ENCODE measurements around the gene TRAF7. TPM values are rescaled to one million over a fixed set of nuclear protein-coding genes. Genes with fewer than 3 reads are reported as not detected.
A peak's percentile ranks its signal among the peaks of the same experiment; 100 is the strongest.
"Not testable (repeated sequence)": the region's sequence is repeated elsewhere in the genome, so short reads cannot be mapped to it uniquely, and the experiment has no call there.

Gene TRAF7
- total and polyA plus RNA-seq, 9 donors: 13.3 to 68.0 (median 45.5) TPM

GRCh38 chr16:2200313-2200712, 44.7 kb downstream of the TRAF7 start:
- Histone ChIP-seq H3K27ac (no peak overlapping the region), H3K9me3 (no peaks in the 10 kb centered on the region), H3K4me1 (ENCODE audit: insufficient read depth) (peaks cover 4% of the 10 kb centered on the region), H3K27me3 (peaks cover 2% of the 10 kb centered on the region), H3K36me3 (no peaks in the 10 kb centered on the region), H3K4me3 (no peak overlapping the region)
- TF ChIP-seq EP300 (IDR thresholded peaks at IDR 0.05) (no peak), POLR2A (IDR thresholded peaks at IDR 0.05) (no peak), CTCF (IDR thresholded peaks at IDR 0.05) (no peak)
- intact Hi-C loops (cut with DNase I): no loop called here
- WGBS, 3 donors: 84 to 90% (median 84%) methylated on average over 6 of the region's 6 CpGs
- DNase-seq: no peak

- H3K27ac ChIP-seq; H3K27me3 ChIP-seq; H3K4me3 ChIP-seq; intact Hi-C loops (cut with DNase I); H3K4me1 ChIP-seq (ENCODE audit: insufficient read depth); DNase-seq; H3K9me3 ChIP-seq; H3K36me3 ChIP-seq: not testable (repeated sequence)
- 90 to 95% (median 95%) methylated on average over 8 of the region's 8 CpGs for WGBS, 3 donors
Observed at GRCh38 chr16:2203119-2203688, 47.6 kb downstream of the TRAF7 start.

GRCh38 chr16:2204416-2205103, 49.0 kb downstream of the TRAF7 start:
- H3K9me3 ChIP-seq: no peaks in the 10 kb centered on the region
- 51 to 57% (median 53%) methylated on average over 13 of the region's 13 CpGs for WGBS, 3 donors
- H3K27me3 ChIP-seq: no peaks in the 10 kb centered on the region
- peak overlapping the region in 1 of 2 donors; percentile 99 for H3K27ac ChIP-seq
- intact Hi-C loops (cut with DNase I): no loop called here
- no peaks in the 10 kb centered on the region for H3K36me3 ChIP-seq
- TF ChIP-seq CTCF (IDR thresholded peaks at IDR 0.05) (no peak), EP300 (IDR thresholded peaks at IDR 0.05) (no peak), POLR2A (IDR thresholded peaks at IDR 0.05) (no peak)
- no peak for DNase-seq
- peak overlapping the region; percentile 93 for H3K4me3 ChIP-seq
- H3K4me1 ChIP-seq (ENCODE audit: insufficient read depth): peaks cover 8% of the 10 kb centered on the region

DNA sequence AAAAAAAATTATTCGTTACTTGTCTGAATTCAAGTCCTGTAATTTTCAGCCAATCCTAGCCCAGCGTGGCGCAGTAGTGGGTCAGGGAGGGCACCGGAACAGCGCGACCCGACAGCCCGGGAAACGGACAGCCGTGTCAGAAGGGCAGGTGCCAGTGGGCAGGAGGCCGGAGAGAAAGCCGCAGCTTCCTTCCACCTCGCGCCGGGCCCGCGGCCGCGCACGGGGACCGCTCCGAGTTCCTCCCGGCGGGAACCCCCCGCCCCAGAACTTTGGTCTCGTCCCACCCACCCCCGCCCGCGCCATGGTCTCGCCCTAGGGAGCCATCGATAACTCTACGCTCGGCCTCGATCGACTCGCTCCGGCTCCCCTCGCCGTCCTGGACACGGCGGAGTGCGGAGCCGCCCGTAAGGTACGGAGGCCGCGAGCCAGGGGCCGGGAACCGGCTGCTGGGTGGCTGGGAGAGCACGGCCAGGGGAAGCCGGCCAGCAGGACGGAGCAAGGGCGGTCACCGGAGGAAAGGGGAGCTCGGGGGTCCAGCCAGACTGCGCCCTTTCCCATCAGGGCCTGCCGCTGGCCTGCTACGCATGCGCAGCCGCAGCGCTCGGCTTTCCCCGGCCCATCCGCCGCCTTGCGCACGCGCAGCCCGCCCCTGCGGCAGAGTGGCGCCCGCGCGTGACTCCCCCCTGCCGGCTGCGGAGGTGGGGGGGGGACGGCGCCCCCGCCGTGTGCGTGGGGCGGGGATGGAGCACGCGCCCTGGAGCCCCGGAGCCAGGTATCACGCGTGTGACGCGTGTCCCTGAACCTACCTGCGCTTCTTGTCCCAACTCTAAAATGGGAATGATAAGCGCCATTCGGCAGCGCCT, 49.8 kb downstream of the TRAF7 start, which contains the start of gene MLST8:
Gene MLST8, plus strand, starts transcription at position 351 of the 863 bp plus-strand sequence. CDS start 632 bp downstream, outside the sequence.
- H3K36me3 ChIP-seq: no peaks in the 10 kb centered on the region
- peak; percentile 85 to 93 (median 91) for DNase-seq
- H3K4me3 ChIP-seq: peak within 1 kb of the TSS; percentile 93
- H3K9me3 ChIP-seq: no peaks in the 10 kb centered on the region
- intact Hi-C loops (cut with DNase I): no loop called here
- peak within 1 kb of the TSS; percentile 97 to 99 for H3K27ac ChIP-seq
- H3K4me1 ChIP-seq (ENCODE audit: insufficient read depth): peaks cover 8% of the 10 kb centered on the region
- peak; percentile 77 for TF ChIP-seq POLR2A (IDR thresholded peaks at IDR 0.05)
- no peak for TF ChIP-seq EP300 (IDR thresholded peaks at IDR 0.05)
- TF ChIP-seq CTCF (IDR thresholded peaks at IDR 0.05): peak in 1 of 3 donors; percentile 25
- H3K27me3 ChIP-seq: no peaks in the 10 kb centered on the region
- WGBS, 3 donors: 0 to 1% (median 0%) methylated on average over 42 to 93 of the region's 93 CpGs

Measured in ovary (tissue), 9 donors.